ENCODE results near the gene NUDT16L1.

NUDT16L1 gene

GRCh38 chr16:4696172-4696904 is 3.0 kb downstream of the NUDT16L1 start:
- no peak for DNase-seq

- no peak for DNase-seq
These were observed 3.8 kb downstream of the NUDT16L1 start for GRCh38 chr16:4696905-4697847.

- no peak for DNase-seq
These were observed 4.5 kb downstream of the NUDT16L1 start for GRCh38 chr16:4697848-4698291.

GRCh38 chr16:4698321-4699045 is 5.1 kb downstream of the NUDT16L1 start:
- no peak for DNase-seq

GRCh38 chr16:4699046-4699556 is 5.7 kb downstream of the NUDT16L1 start:
- DNase-seq = no peak

GRCh38 chr16:4700380-4700996 is 7.1 kb downstream of the NUDT16L1 start:
- DNase-seq = peak; percentile 36

GRCh38 chr16:4700997-4701743 is 7.8 kb downstream of the NUDT16L1 start:
- DNase-seq = no peak

- DNase-seq = no peak
These were observed 8.6 kb downstream of the NUDT16L1 start for GRCh38 chr16:4701791-4702465.

- DNase-seq = no peak
These were observed 9.1 kb downstream of the NUDT16L1 start for GRCh38 chr16:4702466-4702808.

- DNase-seq = no peak
These were observed 10.5 kb downstream of the NUDT16L1 start for GRCh38 chr16:4703906-4704305.

GRCh38 chr16:4704491-4704890 is 11.1 kb downstream of the NUDT16L1 start:
- DNase-seq = no peak

GRCh38 chr16:4704913-4705312 is 11.6 kb downstream of the NUDT16L1 start:
- DNase-seq = no peak

- no peak for DNase-seq
These were observed 13.5 kb downstream of the NUDT16L1 start for GRCh38 chr16:4706871-4707270.

- no peak for DNase-seq
These were observed 16.1 kb downstream of the NUDT16L1 start for GRCh38 chr16:4709481-4709880.

GRCh38 chr16:4713663-4714501 is 20.5 kb downstream of the NUDT16L1 start:
- no peak for DNase-seq

- DNase-seq = no peak
These were observed 21.6 kb downstream of the NUDT16L1 start for GRCh38 chr16:4714996-4715395.

- no peak for DNase-seq
These were observed 25.1 kb downstream of the NUDT16L1 start for GRCh38 chr16:4718466-4718865.

GRCh38 chr16:4723071-4723767 is 29.9 kb downstream of the NUDT16L1 start:
- DNase-seq = no peak

- DNase-seq = no peak
These were observed 31.4 kb downstream of the NUDT16L1 start for GRCh38 chr16:4724661-4725270.

All from activated gamma-delta T cell treated with Interleukin-2 at 50 U/mL for 16 hours (primary cell).